Keratinocyte (primary cell): ENCODE measurements around the gene IGFBP7.

ENCODE experiments used
- EZH2 ChIP-seq: IDR thresholded peaks from one replicate; pipeline ENCODE4 v1.6.1; 2012; ENCODE audit warnings: inconsistent platforms, mild to moderate bottlenecking, low read length, moderate library complexity
- TF ChIP-seq, protein P1 (sequence below), 3 experiments: IDR thresholded peaks in 1 of 3; conservative IDR thresholded peaks in 1 of 3; optimal IDR thresholded peaks in 1 of 3; 2 replicates in 2 of 3; 3 replicates in 1 of 3; pipeline versions ENCODE3 to v1.5.1; 2011; ENCODE audit warnings: low read length in 3 of 3, mild to moderate bottlenecking in 3 of 3, moderate library complexity in 2 of 3, control low read depth in 1 of 3, inconsistent platforms in 1 of 3; ENCODE audit not compliant: insufficient read depth in 2 of 3; ENCODE audit errors: extremely low read depth in 1 of 3

DNA sequence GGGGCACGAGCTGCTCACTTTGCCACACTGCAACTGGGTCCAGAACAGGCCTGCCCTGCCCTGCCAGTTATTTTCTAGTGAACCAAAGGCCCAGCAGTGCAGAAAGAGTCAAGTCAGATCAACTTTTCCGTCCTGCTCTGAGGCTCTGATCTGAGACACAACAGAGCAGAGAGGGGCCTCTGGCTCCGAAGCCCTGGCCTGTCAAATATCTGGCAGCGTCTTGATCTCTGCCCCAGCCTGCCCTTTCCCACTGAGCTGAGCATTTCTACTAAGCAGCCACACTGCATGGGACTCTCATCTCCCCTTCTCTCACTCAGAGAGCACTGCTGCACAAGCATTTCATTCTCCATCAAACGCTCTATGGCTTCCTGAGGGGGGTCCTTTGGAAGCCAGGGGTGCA lies 11.8 kb downstream of the IGFBP7 start:
- TF ChIP-seq, protein P1, sequence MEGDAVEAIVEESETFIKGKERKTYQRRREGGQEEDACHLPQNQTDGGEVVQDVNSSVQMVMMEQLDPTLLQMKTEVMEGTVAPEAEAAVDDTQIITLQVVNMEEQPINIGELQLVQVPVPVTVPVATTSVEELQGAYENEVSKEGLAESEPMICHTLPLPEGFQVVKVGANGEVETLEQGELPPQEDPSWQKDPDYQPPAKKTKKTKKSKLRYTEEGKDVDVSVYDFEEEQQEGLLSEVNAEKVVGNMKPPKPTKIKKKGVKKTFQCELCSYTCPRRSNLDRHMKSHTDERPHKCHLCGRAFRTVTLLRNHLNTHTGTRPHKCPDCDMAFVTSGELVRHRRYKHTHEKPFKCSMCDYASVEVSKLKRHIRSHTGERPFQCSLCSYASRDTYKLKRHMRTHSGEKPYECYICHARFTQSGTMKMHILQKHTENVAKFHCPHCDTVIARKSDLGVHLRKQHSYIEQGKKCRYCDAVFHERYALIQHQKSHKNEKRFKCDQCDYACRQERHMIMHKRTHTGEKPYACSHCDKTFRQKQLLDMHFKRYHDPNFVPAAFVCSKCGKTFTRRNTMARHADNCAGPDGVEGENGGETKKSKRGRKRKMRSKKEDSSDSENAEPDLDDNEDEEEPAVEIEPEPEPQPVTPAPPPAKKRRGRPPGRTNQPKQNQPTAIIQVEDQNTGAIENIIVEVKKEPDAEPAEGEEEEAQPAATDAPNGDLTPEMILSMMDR (optimal IDR thresholded peaks at IDR 0.05 in 1 of 3, IDR thresholded peaks at IDR 0.05 in 1 of 3, conservative IDR thresholded peaks at IDR 0.05 in 1 of 3; ENCODE audit: extremely low read depth in 1 of 3, insufficient read depth in 2 of 3, low read length in 3 of 3) = no peak
- no peak for TF ChIP-seq EZH2
